GM23338 (cell line): ENCODE data around the gene SMC4. TPM values are rescaled to one million over a fixed set of nuclear protein-coding genes. Genes with fewer than 3 reads are reported as not detected.

Experiments used
- ATAC-seq: fragments of 200-7000 bp; cut with Tn5 transposase; 3 replicates; pipeline ENCODE4 v1.9.1; 2020
- DNase-seq: peaks from one replicate; pipeline ENCODE4 v3.0.0-alpha.2; 2015; ENCODE audit warnings: low spot score
- H2AFZ ChIP-seq: fragments of 200-600 bp; sonication (generic); 2 replicates; pipeline ENCODE4 v1.8.0; 2016; ENCODE audit warnings: antibody characterized with exemption, mild to moderate bottlenecking, moderate library complexity
- H3F3A ChIP-seq: fragments of 200-600 bp; sonication (generic); replicated peaks from 2 replicates; pipeline ENCODE4 v1.8.0; 2017; ENCODE audit warnings: antibody characterized with exemption, mixed run types, low read depth
- H3K27ac ChIP-seq: fragments of 200-600 bp; sonication (generic); 2 replicates; pipeline ENCODE4 v1.6.1; 2016; ENCODE audit warnings: low read depth
- H3K27me3 ChIP-seq: fragments of 200-600 bp; sonication (generic); 2 replicates; pipeline ENCODE4 v1.8.0; 2016; ENCODE audit warnings: mild to moderate bottlenecking, mixed run types, moderate library complexity; ENCODE audit not compliant: insufficient read depth
- H3K36me3 ChIP-seq: fragments of 200-600 bp; sonication (generic); 2 replicates; pipeline ENCODE4 v1.8.0; 2016; ENCODE audit warnings: mild to moderate bottlenecking; ENCODE audit not compliant: insufficient read depth
- H3K4me1 ChIP-seq: fragments of 200-600 bp; sonication (generic); 2 replicates; pipeline ENCODE4 v1.8.0; 2016; ENCODE audit warnings: mild to moderate bottlenecking, moderate library complexity; ENCODE audit not compliant: insufficient read depth
- H3K4me2 ChIP-seq: fragments of 200-600 bp; sonication (generic); 2 replicates; pipeline ENCODE4 v1.7.1; 2017; ENCODE audit warnings: mixed run types
- H3K4me3 ChIP-seq: fragments of 200-600 bp; sonication (generic); 2 replicates; pipeline ENCODE4 v1.6.1; 2016; ENCODE audit warnings: mixed run types
- H3K79me2 ChIP-seq: fragments of 200-600 bp; sonication (generic); replicated peaks from 2 replicates; pipeline ENCODE4 v1.8.0; 2017; ENCODE audit warnings: mild to moderate bottlenecking; ENCODE audit not compliant: insufficient read depth
- H3K9me2 ChIP-seq: fragments of 200-600 bp; sonication (generic); 2 replicates; pipeline ENCODE4 v1.8.0; 2017; ENCODE audit not compliant: insufficient read depth
- H4K20me1 ChIP-seq: fragments of 200-600 bp; sonication (generic); replicated peaks from 2 replicates; pipeline ENCODE4 v1.8.0; 2017; ENCODE audit warnings: mild to moderate bottlenecking; ENCODE audit not compliant: insufficient read depth
- H3K27ac Mint-ChIP-seq: 2 replicates; pipeline ENCODE4 v1.8.0; 2020; ENCODE audit warnings: inconsistent platforms, mild to moderate bottlenecking, moderate library complexity, mixed read lengths
- H3K27me3 Mint-ChIP-seq: 3 replicates; pipeline ENCODE4 v1.8.0; 2022; ENCODE audit warnings: low read depth, mild to moderate bottlenecking, moderate library complexity, mixed read lengths, inconsistent platforms; ENCODE audit not compliant: insufficient read depth, poor library complexity
- H3K36me3 Mint-ChIP-seq: 3 replicates; pipeline ENCODE4 v1.8.0; 2021; ENCODE audit warnings: low read depth, mild to moderate bottlenecking, inconsistent platforms, moderate library complexity, mixed read lengths
- H3K4me1 Mint-ChIP-seq: 3 replicates; pipeline ENCODE4 v1.8.0; 2020; ENCODE audit warnings: mild to moderate bottlenecking, inconsistent platforms, mixed read lengths
- H3K4me3 Mint-ChIP-seq: 3 replicates; pipeline ENCODE4 v1.8.0; 2021; ENCODE audit warnings: moderate library complexity, mild to moderate bottlenecking, inconsistent platforms, mixed read lengths
- H3K9me3 Mint-ChIP-seq: 3 replicates; pipeline ENCODE4 v1.8.0; 2020; ENCODE audit warnings: moderate library complexity, mild to moderate bottlenecking, inconsistent platforms, mixed read lengths
- CTCF ChIP-seq, 2 experiments: fragments of 200-600 bp in 1 of 2; sonication (generic) in 1 of 2; conservative IDR thresholded peaks; 2 replicates each; pipeline versions ENCODE4 v1.5.1 to v1.6.1; 2016 to 2017; ENCODE audit warnings: antibody characterized with exemption in 2 of 2, low read depth in 2 of 2, mild to moderate bottlenecking in 2 of 2, moderate library complexity in 1 of 2
- ETS1 ChIP-seq: IDR thresholded peaks from 2 replicates; pipeline ENCODE4 v1.6.1; 2016; ENCODE audit warnings: antibody characterized with exemption
- NANOG ChIP-seq: IDR thresholded peaks from 2 replicates; pipeline ENCODE4 v1.6.1; 2016; ENCODE audit warnings: antibody characterized with exemption, borderline replicate concordance
- POLR2AphosphoS5 ChIP-seq: IDR thresholded peaks from 2 replicates; pipeline ENCODE4 v1.6.1; 2016; ENCODE audit warnings: antibody characterized with exemption, low read depth
- ZNF331 ChIP-seq: fragments of 250-450 bp; sonication (Bioruptor Pico); IDR thresholded peaks from 2 replicates; pipeline ENCODE4 v1.5.0; 2020; ENCODE audit warnings: low read depth, mild to moderate bottlenecking, moderate library complexity
- ZNF462 ChIP-seq: fragments of 250-450 bp; sonication (Bioruptor Pico); IDR thresholded peaks from 2 replicates; pipeline ENCODE4 v1.5.0; 2020; ENCODE audit warnings: mild to moderate bottlenecking, moderate library complexity
- polyA plus RNA-seq: library from polyadenylated mRNA; unstranded; fragments of >200 nt; fragmentation: Nextera tagmentation; extraction: Ambion mirVana; gene quantifications from 2 replicates; pipeline ENCODE4 v1.2.1, GENCODE V29; 2016
- total RNA-seq: library from RNA; depleted of rRNA; stranded (reverse); fragments of >200 nt; shearing (Covaris generic); gene quantifications from 2 replicates; pipeline ENCODE4 v1.2.3, GENCODE V29; 2014

The SMC4 gene
- total and polyA plus RNA-seq, 2 experiments from 2014 or later, result 167 to 412 TPM

GRCh38 chr3:160437083-160437455 is 37.6 kb downstream of the SMC4 start:
- H3K4me3 Mint-ChIP-seq, result no peak overlapping the region
- H3K36me3 Mint-ChIP-seq, result peaks cover 77% of the 10 kb centered on the region
- Histone ChIP-seq H2AFZ (no peak overlapping the region), H3K27ac (no peak overlapping the region), H3K9me2 (no peaks in the 10 kb centered on the region), H3F3A (no peaks in the 10 kb centered on the region), H3K79me2 (peaks cover 85% of the 10 kb centered on the region), H3K4me2 (no peak overlapping the region), H3K27me3 (no peaks in the 10 kb centered on the region), H3K4me3 (no peak overlapping the region), H3K4me1 (no peaks in the 10 kb centered on the region), H4K20me1 (peaks cover 44% of the 10 kb centered on the region), H3K36me3 (peaks cover 51% of the 10 kb centered on the region)
- 0 out of 2 replicates have a peak overlapping the region, but pooled peaks have one; percentile 23 for H3K27ac Mint-ChIP-seq
- DNase-seq, result no peak
- peaks cover 12% of the 10 kb centered on the region; the same call in 2 of the 3 replicates for H3K4me1 Mint-ChIP-seq
- peak; percentile 41 for ATAC-seq
- TF ChIP-seq CTCF (conservative IDR thresholded peaks at IDR 0.05; ENCODE audit: low read depth in 2 of 2) (no peak), NANOG (no peak), ETS1 (no peak), ZNF331 (CRISPR knock-in tag) (no peak), POLR2AphosphoS5 (no peak), ZNF462 (no peak)
- H3K9me3 Mint-ChIP-seq, result no peaks in the 10 kb centered on the region
- peaks cover 6% of the 10 kb centered on the region for H3K27me3 Mint-ChIP-seq
